Glomerular endothelial cell (primary cell): ENCODE results near the gene SDC4. TPM values are rescaled to one million over a fixed set of nuclear protein-coding genes. Genes with fewer than 3 reads are reported as not detected.

ENCODE experiments used
- total RNA-seq: library from RNA; depleted of rRNA; stranded (reverse); fragments of >200 nt; gene quantifications from 2 replicates; pipeline ENCODE4 v1.2.3, GENCODE V29; 2015

SDC4 gene
- total RNA-seq, 1 donor from 2014 or later, result 64.3 TPM

Other genes with a start within 250 kb of the SDC4 start
- gene KCNS1, start 247.3 kb downstream of the SDC4 start, total RNA-seq, result 0.12 and 0.34 TPM in 2 replicates
- not detected in 2 replicates for gene WFDC5, start 233.2 kb downstream of the SDC4 start, total RNA-seq
- not detected in 2 replicates for gene WFDC12, start 224.0 kb downstream of the SDC4 start, total RNA-seq
- gene PI3, start 173.5 kb downstream of the SDC4 start, total RNA-seq, result not detected in 2 replicates
- not detected in 2 replicates for gene SEMG1, start 141.4 kb downstream of the SDC4 start, total RNA-seq
- gene SEMG2, start 127.1 kb downstream of the SDC4 start, total RNA-seq, result not detected in 2 replicates
- not detected in 2 replicates for gene SLPI, start 93.9 kb downstream of the SDC4 start, total RNA-seq
- not detected in 2 replicates for gene RBPJL, start 41.6 kb downstream of the SDC4 start, total RNA-seq
- gene MATN4, start 40.1 kb downstream of the SDC4 start, total RNA-seq, result not detected in 2 replicates
- 19.2 and 31.1 TPM in 2 replicates for gene SYS1, start 14.7 kb upstream of the SDC4 start, total RNA-seq
- gene TP53TG5, start 29.9 kb upstream of the SDC4 start, total RNA-seq, result not detected in 2 replicates
- gene DBNDD2, start 59.9 kb upstream of the SDC4 start, total RNA-seq, result 21.7 and 25.0 TPM in 2 replicates
- gene PIGT, start 67.7 kb upstream of the SDC4 start, total RNA-seq, result 91.1 and 130 TPM in 2 replicates
- gene WFDC2, start 121.3 kb upstream of the SDC4 start, total RNA-seq, result 0.44 TPM in 1 of 2 replicates, not detected in the other
- gene SPINT3, start 167.2 kb upstream of the SDC4 start, total RNA-seq, result not detected in 2 replicates
- gene WFDC6, start 191.1 kb upstream of the SDC4 start, total RNA-seq, result not detected in 2 replicates
- gene EPPIN, start 199.0 kb upstream of the SDC4 start, total RNA-seq, result not detected in 2 replicates
- not detected in 2 replicates for gene WFDC8, start 230.9 kb upstream of the SDC4 start, total RNA-seq